ENCODE measurements around the gene GLYATL3. TPM values are rescaled to one million over a fixed set of nuclear protein-coding genes. Genes with fewer than 3 reads are reported as not detected.
A peak's percentile ranks its signal among the peaks of the same experiment; 100 is the strongest.

The GLYATL3 gene
- total and polyA plus RNA-seq, 10 of the 15 experiments (the other 5 are each of a cell fraction or from before 2014, with no cell fraction given), result not detected

DNA sequence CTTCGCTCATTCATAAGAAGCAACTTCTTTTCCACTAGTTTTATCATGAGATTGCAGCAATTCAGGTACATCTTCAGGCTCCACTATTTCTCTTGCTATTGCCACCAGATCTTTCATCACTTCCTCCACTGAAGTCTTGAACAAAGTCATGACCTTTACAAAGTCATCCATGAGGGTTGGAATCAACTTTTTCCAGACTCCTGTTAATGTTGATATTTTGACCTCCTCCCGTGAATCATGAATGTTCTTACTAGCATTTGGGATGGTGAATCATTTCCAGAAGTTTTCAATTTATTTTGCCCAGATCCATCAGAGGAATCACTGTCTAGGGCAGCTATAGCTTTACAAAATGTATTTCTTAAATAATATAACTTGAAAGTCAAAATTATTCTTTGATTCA, 35.0 kb upstream of the GLYATL3 start (continued):
- TF ChIP-seq, protein P1, sequence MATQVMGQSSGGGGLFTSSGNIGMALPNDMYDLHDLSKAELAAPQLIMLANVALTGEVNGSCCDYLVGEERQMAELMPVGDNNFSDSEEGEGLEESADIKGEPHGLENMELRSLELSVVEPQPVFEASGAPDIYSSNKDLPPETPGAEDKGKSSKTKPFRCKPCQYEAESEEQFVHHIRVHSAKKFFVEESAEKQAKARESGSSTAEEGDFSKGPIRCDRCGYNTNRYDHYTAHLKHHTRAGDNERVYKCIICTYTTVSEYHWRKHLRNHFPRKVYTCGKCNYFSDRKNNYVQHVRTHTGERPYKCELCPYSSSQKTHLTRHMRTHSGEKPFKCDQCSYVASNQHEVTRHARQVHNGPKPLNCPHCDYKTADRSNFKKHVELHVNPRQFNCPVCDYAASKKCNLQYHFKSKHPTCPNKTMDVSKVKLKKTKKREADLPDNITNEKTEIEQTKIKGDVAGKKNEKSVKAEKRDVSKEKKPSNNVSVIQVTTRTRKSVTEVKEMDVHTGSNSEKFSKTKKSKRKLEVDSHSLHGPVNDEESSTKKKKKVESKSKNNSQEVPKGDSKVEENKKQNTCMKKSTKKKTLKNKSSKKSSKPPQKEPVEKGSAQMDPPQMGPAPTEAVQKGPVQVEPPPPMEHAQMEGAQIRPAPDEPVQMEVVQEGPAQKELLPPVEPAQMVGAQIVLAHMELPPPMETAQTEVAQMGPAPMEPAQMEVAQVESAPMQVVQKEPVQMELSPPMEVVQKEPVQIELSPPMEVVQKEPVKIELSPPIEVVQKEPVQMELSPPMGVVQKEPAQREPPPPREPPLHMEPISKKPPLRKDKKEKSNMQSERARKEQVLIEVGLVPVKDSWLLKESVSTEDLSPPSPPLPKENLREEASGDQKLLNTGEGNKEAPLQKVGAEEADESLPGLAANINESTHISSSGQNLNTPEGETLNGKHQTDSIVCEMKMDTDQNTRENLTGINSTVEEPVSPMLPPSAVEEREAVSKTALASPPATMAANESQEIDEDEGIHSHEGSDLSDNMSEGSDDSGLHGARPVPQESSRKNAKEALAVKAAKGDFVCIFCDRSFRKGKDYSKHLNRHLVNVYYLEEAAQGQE (IDR thresholded peaks at IDR 0.05; ENCODE audit: low read depth, low read length), result no peak
- TF ChIP-seq NR2C1 (IDR thresholded peaks at IDR 0.05) (no peak), PAX5 (IDR thresholded peaks at IDR 0.05; ENCODE audit: borderline replicate concordance, low read depth, low read length) (no peak)
- TF ChIP-seq, protein P2, sequence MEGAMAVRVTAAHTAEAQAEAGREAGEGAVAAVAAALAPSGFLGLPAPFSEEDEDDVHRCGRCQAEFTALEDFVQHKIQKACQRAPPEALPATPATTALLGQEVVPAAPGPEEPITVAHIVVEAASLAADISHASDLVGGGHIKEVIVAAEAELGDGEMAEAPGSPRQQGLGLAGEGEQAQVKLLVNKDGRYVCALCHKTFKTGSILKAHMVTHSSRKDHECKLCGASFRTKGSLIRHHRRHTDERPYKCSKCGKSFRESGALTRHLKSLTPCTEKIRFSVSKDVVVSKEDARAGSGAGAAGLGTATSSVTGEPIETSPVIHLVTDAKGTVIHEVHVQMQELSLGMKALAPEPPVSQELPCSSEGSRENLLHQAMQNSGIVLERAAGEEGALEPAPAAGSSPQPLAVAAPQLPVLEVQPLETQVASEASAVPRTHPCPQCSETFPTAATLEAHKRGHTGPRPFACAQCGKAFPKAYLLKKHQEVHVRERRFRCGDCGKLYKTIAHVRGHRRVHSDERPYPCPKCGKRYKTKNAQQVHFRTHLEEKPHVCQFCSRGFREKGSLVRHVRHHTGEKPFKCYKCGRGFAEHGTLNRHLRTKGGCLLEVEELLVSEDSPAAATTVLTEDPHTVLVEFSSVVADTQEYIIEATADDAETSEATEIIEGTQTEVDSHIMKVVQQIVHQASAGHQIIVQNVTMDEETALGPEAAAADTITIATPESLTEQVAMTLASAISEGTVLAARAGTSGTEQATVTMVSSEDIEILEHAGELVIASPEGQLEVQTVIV (IDR thresholded peaks at IDR 0.05; ENCODE audit: borderline replicate concordance, partially characterized antibody), result no peak

DNA sequence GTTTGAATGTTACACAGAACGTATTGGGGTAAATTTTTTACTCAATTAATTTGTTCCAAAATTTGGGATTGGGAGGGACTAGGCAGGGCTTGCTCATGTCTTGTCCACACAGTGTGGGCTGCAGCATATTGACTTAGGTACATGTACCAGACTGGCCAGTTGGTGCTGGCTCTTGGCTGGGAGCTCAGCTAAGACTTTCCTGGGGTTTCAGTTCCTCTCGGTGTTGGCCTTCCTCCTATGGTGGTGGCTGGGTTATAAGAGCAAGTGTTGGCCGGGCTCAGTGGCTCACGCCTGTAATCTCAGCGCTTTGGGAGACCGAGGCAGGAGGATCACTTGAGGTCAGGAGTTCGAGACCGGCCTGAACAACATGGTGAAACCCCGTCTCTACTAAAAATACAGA, 31.7 kb upstream of the GLYATL3 start:
- Histone ChIP-seq H3K4me2 (ENCODE audit: control insufficient read depth, insufficient read depth) (no peak overlapping the region), H3K27me3 (replicated peaks in 1 of 2; ENCODE audit: control insufficient read depth in 2 of 2, insufficient read depth in 2 of 2, low read length in 1 of 2) (no peaks in the 10 kb centered on the region), H4K20me1 (ENCODE audit: control insufficient read depth, insufficient read depth) (no peaks in the 10 kb centered on the region), H3K9me3 (replicated peaks; ENCODE audit: control insufficient read depth, insufficient read depth, low read length) (no peaks in the 10 kb centered on the region), H2AFZ (ENCODE audit: control insufficient read depth, low read depth, low read length) (no peak overlapping the region), H3K4me3 (no peak overlapping the region), H3K27ac (ENCODE audit: control insufficient read depth, insufficient read depth) (no peak overlapping the region), H3K79me2 (ENCODE audit: control insufficient read depth, insufficient read depth, low read length) (peaks cover 29% of the 10 kb centered on the region), H3K36me3 (ENCODE audit: control insufficient read depth in 2 of 2, insufficient read depth in 2 of 2, low read length in 1 of 2) (peaks cover 0 to 3% of the 10 kb centered on the region in 2 experiments; a peak in 1 of 4 replicates), H3K9ac (ENCODE audit: control insufficient read depth, insufficient read depth, low read length) (no peak overlapping the region), H3K4me1 (ENCODE audit: control insufficient read depth, insufficient read depth, low read length) (peaks cover 4% of the 10 kb centered on the region; the same call in 1 of the 2 replicates)
- intact Hi-C loops (cut with micrococcal nuclease; ENCODE audit: unreplicated experiment), result no loop called here
- SMC1A ChIA-PET (ENCODE audit: uncharacterized antibody, unreplicated experiment), result interaction anchor here (0.6 to 1.6 kb wide), 4 partner anchors 9 to 63 kb away, joined by 3 to 5 read pairs (median 4); no protein-coding TSS in a partner anchor
- RAD21 ChIA-PET (ENCODE audit: unreplicated experiment), result no interaction called here
- WGBS (ENCODE audit: insufficient coverage, insufficient replicate concordance, low lambda C conversion rate, missing lambda C conversion rate), result 89% methylated on average over 9 of the region's 9 CpGs
- BruUV-seq (replicated peaks), result no TSS peak
- FAIRE-seq (no peak), ATAC-seq (peak; percentile 64), DNase-seq (ENCODE audit: low read depth, low spot score) (no peak)
- in situ Hi-C loops (cut with MboI), result no loop called here
- CTCF ChIA-PET, result interaction anchor here (1.3 to 2.2 kb wide), 3 partner anchors 10 to 15 kb away, joined by 3 to 6 read pairs (median 4); no protein-coding TSS in a partner anchor
- TF ChIP-seq SPI1 (IDR thresholded peaks at IDR 0.05; ENCODE audit: borderline replicate concordance, insufficient read depth, low read depth, low read length), result peak; percentile 85
- TF ChIP-seq, protein P3, sequence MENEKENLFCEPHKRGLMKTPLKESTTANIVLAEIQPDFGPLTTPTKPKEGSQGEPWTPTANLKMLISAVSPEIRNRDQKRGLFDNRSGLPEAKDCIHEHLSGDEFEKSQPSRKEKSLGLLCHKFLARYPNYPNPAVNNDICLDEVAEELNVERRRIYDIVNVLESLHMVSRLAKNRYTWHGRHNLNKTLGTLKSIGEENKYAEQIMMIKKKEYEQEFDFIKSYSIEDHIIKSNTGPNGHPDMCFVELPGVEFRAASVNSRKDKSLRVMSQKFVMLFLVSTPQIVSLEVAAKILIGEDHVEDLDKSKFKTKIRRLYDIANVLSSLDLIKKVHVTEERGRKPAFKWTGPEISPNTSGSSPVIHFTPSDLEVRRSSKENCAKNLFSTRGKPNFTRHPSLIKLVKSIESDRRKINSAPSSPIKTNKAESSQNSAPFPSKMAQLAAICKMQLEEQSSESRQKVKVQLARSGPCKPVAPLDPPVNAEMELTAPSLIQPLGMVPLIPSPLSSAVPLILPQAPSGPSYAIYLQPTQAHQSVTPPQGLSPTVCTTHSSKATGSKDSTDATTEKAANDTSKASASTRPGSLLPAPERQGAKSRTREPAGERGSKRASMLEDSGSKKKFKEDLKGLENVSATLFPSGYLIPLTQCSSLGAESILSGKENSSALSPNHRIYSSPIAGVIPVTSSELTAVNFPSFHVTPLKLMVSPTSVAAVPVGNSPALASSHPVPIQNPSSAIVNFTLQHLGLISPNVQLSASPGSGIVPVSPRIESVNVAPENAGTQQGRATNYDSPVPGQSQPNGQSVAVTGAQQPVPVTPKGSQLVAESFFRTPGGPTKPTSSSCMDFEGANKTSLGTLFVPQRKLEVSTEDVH (IDR thresholded peaks at IDR 0.05; ENCODE audit: low read depth, partially characterized antibody), result no peak
- no peak for TF ChIP-seq HCFC1 (IDR thresholded peaks at IDR 0.05; ENCODE audit: low read length)
- TF ChIP-seq SMAD1 (IDR thresholded peaks at IDR 0.05; ENCODE audit: low read depth, partially characterized antibody), result no peak
- TF ChIP-seq, protein P4, sequence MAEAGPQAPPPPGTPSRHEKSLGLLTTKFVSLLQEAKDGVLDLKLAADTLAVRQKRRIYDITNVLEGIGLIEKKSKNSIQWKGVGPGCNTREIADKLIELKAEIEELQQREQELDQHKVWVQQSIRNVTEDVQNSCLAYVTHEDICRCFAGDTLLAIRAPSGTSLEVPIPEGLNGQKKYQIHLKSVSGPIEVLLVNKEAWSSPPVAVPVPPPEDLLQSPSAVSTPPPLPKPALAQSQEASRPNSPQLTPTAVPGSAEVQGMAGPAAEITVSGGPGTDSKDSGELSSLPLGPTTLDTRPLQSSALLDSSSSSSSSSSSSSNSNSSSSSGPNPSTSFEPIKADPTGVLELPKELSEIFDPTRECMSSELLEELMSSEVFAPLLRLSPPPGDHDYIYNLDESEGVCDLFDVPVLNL (IDR thresholded peaks at IDR 0.05; ENCODE audit: low read depth, low read length), result no peak
- TF ChIP-seq HDAC2 (IDR thresholded peaks at IDR 0.05), result no peak
- POLR2A ChIA-PET, result no interaction called here
